ENCODE measurements around the gene SHANK1.
"Not testable (repeated sequence)": the region's sequence is repeated elsewhere in the genome, so short reads cannot be mapped to it uniquely, and the experiment has no call there.

SHANK1 gene

DNA sequence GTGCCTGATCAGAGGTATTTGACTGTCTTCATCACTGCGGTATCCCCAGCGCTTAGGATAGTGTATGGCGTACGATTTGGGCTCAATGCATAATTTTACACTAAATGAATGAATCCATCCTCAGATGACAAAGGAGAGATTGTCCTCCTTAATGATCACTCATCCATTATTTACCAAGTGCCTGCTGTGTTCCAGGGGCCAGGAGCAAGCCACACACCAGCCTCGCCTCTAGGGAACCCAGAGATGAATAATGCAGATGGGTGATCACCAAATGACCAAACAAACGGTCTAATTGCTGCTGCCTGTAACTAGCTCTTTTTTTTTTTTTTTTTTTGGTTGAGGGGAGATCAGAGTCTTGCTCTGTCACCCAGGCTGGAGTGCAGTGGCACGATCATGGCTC, 44.8 kb upstream of the SHANK1 start:
- H3K4me1 ChIP-seq (ENCODE audit: insufficient read depth, low read length, severe bottlenecking): no peaks in the 10 kb centered on the region
- H3F3A ChIP-seq (ENCODE audit: insufficient read depth, low read length): no peaks in the 10 kb centered on the region
- H3K79me2 ChIP-seq (ENCODE audit: insufficient read depth, low read length): no peaks in the 10 kb centered on the region
- no peaks in the 10 kb centered on the region for H3K27me3 ChIP-seq (ENCODE audit: insufficient read depth, low read length)
- no peak for TF ChIP-seq EZH2 (IDR thresholded peaks at IDR 0.05; ENCODE audit: borderline replicate concordance, low read length)
- TF ChIP-seq, protein P1, sequence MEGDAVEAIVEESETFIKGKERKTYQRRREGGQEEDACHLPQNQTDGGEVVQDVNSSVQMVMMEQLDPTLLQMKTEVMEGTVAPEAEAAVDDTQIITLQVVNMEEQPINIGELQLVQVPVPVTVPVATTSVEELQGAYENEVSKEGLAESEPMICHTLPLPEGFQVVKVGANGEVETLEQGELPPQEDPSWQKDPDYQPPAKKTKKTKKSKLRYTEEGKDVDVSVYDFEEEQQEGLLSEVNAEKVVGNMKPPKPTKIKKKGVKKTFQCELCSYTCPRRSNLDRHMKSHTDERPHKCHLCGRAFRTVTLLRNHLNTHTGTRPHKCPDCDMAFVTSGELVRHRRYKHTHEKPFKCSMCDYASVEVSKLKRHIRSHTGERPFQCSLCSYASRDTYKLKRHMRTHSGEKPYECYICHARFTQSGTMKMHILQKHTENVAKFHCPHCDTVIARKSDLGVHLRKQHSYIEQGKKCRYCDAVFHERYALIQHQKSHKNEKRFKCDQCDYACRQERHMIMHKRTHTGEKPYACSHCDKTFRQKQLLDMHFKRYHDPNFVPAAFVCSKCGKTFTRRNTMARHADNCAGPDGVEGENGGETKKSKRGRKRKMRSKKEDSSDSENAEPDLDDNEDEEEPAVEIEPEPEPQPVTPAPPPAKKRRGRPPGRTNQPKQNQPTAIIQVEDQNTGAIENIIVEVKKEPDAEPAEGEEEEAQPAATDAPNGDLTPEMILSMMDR (IDR thresholded peaks at IDR 0.05; ENCODE audit: low read length): no peak
- H4K20me1 ChIP-seq (ENCODE audit: insufficient read depth, low read length): no peaks in the 10 kb centered on the region
- no peaks in the 10 kb centered on the region for H3K36me3 ChIP-seq (ENCODE audit: insufficient read depth, low read length)
- no peaks in the 10 kb centered on the region for H3K9me3 ChIP-seq (ENCODE audit: low read length)
- H3K4me3 ChIP-seq (ENCODE audit: low read depth, low read length, poor library complexity, severe bottlenecking): no peak overlapping the region
- no peaks in the 10 kb centered on the region for H3K9me2 ChIP-seq (ENCODE audit: low read depth, low read length)
- no peak overlapping the region for H3K9ac ChIP-seq (ENCODE audit: low read length)
- H3K27ac ChIP-seq (ENCODE audit: low read depth, low read length, poor library complexity, severe bottlenecking): no peak overlapping the region
- H3K4me2 ChIP-seq (ENCODE audit: low read length): no peak overlapping the region
- no peak overlapping the region for H2AFZ ChIP-seq (ENCODE audit: low read length)

DNA sequence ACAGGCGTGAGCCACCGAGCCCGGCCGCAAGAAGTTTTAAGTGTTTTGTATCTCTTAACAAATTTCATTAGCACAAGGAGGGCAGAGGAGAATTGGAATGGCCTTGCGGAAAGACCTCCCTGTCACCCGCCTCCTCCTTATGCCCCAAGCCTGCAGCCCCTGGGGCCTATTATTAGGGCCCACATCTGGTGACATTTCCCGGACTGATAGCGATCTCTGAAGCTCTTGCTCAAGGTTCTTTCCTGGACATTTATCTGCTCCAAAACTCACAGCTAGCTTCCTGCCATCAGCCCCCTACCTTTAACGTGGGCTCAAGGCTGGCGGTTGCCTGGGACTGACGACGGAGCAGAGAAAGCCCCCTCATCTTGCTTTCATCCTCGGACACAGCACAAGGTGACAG, 43.9 kb upstream of the SHANK1 start:
- not testable (repeated sequence) for H2AFZ ChIP-seq (ENCODE audit: low read length); H3K27me3 ChIP-seq (ENCODE audit: insufficient read depth, low read length); H3K79me2 ChIP-seq (ENCODE audit: insufficient read depth, low read length); H3K9me3 ChIP-seq (ENCODE audit: low read length); H3K36me3 ChIP-seq (ENCODE audit: insufficient read depth, low read length); H3K4me3 ChIP-seq (ENCODE audit: low read depth, low read length, poor library complexity, severe bottlenecking); H3K9me2 ChIP-seq (ENCODE audit: low read depth, low read length); H3K4me1 ChIP-seq (ENCODE audit: insufficient read depth, low read length, severe bottlenecking); H3K27ac ChIP-seq (ENCODE audit: low read depth, low read length, poor library complexity, severe bottlenecking); H3K4me2 ChIP-seq (ENCODE audit: low read length); H3K9ac ChIP-seq (ENCODE audit: low read length); H3F3A ChIP-seq (ENCODE audit: insufficient read depth, low read length); H4K20me1 ChIP-seq (ENCODE audit: insufficient read depth, low read length)

DNA sequence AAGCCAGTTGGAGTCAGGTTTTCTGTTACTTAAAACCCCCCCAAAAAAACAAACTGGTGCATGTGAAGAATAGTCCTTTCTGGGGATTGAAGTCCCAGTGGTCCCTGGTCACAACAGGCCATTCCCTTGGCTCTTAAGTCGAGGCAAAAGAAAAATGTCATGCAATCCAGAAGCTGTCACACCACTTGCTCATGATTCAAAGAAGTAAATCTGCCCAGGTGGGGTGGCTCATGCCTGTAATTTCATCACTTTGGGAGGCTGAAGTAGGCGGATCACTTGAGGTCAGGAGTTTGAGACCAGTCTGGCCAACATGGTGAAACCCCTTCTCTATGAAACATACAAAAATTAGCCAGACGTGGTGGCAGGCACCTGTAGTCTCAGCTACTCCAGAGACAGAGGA, 41.9 kb upstream of the SHANK1 start:
- H3K4me3 ChIP-seq (ENCODE audit: low read depth, low read length, poor library complexity, severe bottlenecking); H3K27ac ChIP-seq (ENCODE audit: low read depth, low read length, poor library complexity, severe bottlenecking); H3F3A ChIP-seq (ENCODE audit: insufficient read depth, low read length); H4K20me1 ChIP-seq (ENCODE audit: insufficient read depth, low read length); H3K36me3 ChIP-seq (ENCODE audit: insufficient read depth, low read length); H3K79me2 ChIP-seq (ENCODE audit: insufficient read depth, low read length); H3K4me2 ChIP-seq (ENCODE audit: low read length); H3K4me1 ChIP-seq (ENCODE audit: insufficient read depth, low read length, severe bottlenecking); H3K9ac ChIP-seq (ENCODE audit: low read length); H3K9me3 ChIP-seq (ENCODE audit: low read length); H3K9me2 ChIP-seq (ENCODE audit: low read depth, low read length); H2AFZ ChIP-seq (ENCODE audit: low read length); H3K27me3 ChIP-seq (ENCODE audit: insufficient read depth, low read length): not testable (repeated sequence)

DNA sequence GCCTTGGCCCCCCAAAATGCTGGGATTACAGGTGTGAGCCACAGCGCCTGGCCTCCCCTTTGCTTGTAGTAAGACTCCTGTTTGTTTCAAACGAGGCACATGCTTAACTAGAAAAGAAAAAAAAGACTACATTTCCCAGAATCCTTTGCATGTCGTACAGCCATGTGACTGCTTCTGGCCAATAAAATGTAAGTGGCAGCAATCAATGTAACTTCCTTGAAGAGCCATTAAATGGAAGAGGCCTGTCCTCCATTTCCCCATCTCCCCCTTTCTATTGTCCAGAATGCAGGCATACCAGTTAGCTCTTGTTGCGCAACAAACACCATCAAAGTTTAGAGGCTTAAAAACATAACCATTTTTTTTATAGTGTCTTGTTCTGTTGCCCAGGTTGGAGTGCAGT, 40.3 kb upstream of the SHANK1 start:
- H3K79me2 ChIP-seq (ENCODE audit: insufficient read depth, low read length): no peaks in the 10 kb centered on the region
- H2AFZ ChIP-seq (ENCODE audit: low read length): no peak overlapping the region
- no peaks in the 10 kb centered on the region for H3K4me1 ChIP-seq (ENCODE audit: insufficient read depth, low read length, severe bottlenecking)
- H3K27me3 ChIP-seq (ENCODE audit: insufficient read depth, low read length): no peaks in the 10 kb centered on the region
- H3K4me2 ChIP-seq (ENCODE audit: low read length): no peak overlapping the region
- no peaks in the 10 kb centered on the region for H3K9me2 ChIP-seq (ENCODE audit: low read depth, low read length)
- TF ChIP-seq, protein P1 (IDR thresholded peaks at IDR 0.05; ENCODE audit: low read length): no peak
- no peak for TF ChIP-seq EZH2 (IDR thresholded peaks at IDR 0.05; ENCODE audit: borderline replicate concordance, low read length)
- H3F3A ChIP-seq (ENCODE audit: insufficient read depth, low read length): no peaks in the 10 kb centered on the region
- H3K27ac ChIP-seq (ENCODE audit: low read depth, low read length, poor library complexity, severe bottlenecking): no peak overlapping the region
- no peak overlapping the region for H3K9ac ChIP-seq (ENCODE audit: low read length)
- H4K20me1 ChIP-seq (ENCODE audit: insufficient read depth, low read length): no peaks in the 10 kb centered on the region
- no peak overlapping the region for H3K4me3 ChIP-seq (ENCODE audit: low read depth, low read length, poor library complexity, severe bottlenecking)
- H3K36me3 ChIP-seq (ENCODE audit: insufficient read depth, low read length): no peaks in the 10 kb centered on the region
- H3K9me3 ChIP-seq (ENCODE audit: low read length): no peaks in the 10 kb centered on the region

DNA sequence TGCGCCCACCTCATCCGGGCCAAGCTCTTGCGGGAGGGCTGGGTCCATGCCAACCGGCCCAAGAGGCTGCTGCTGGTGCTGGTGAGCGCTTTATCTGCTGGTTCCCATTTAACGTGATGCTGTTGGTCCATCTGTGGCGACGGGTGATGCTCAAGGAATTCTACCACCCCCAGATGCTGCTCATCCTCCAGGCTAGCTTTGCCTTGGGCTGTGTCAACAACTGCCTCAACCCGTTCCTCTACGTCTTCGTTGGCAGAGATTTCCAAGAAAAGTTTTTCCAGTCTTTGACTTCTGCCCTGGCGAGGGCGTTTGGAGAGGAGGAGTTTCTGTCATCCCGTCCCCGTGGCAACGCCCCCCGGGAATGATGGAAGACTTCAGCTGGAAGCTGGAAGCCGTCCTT, 39.5 kb upstream of the SHANK1 start:
- H3K79me2 ChIP-seq (ENCODE audit: insufficient read depth, low read length); H3K9me2 ChIP-seq (ENCODE audit: low read depth, low read length); H3K36me3 ChIP-seq (ENCODE audit: insufficient read depth, low read length); H3K27me3 ChIP-seq (ENCODE audit: insufficient read depth, low read length); H3K9me3 ChIP-seq (ENCODE audit: low read length); H3K4me1 ChIP-seq (ENCODE audit: insufficient read depth, low read length, severe bottlenecking); H4K20me1 ChIP-seq (ENCODE audit: insufficient read depth, low read length); H3K4me2 ChIP-seq (ENCODE audit: low read length); H3K4me3 ChIP-seq (ENCODE audit: low read depth, low read length, poor library complexity, severe bottlenecking); H3F3A ChIP-seq (ENCODE audit: insufficient read depth, low read length); H3K9ac ChIP-seq (ENCODE audit: low read length); H3K27ac ChIP-seq (ENCODE audit: low read depth, low read length, poor library complexity, severe bottlenecking); H2AFZ ChIP-seq (ENCODE audit: low read length): not testable (repeated sequence)

DNA sequence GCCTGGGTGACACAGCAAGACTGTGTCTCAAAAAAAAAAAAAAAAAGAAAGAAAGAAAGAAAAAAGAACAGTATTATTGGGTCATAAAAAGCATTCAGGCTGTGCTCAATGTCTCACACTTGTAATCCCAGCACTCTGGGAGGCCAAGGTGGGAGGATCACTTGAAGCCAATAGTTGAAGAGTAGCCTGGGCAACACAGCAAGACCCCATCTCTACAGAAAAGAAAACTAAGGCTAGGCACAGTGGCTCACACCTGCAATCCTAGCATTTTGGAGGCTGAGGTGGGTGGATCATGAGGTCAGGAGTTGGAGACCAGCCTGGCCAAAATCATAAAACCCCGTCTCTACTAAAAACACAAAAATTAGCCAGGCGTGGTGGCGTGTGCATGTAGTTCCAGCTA, 38.0 kb upstream of the SHANK1 start:
- not testable (repeated sequence) for H3K4me1 ChIP-seq (ENCODE audit: insufficient read depth, low read length, severe bottlenecking); H2AFZ ChIP-seq (ENCODE audit: low read length); H3K9me2 ChIP-seq (ENCODE audit: low read depth, low read length); H3K27ac ChIP-seq (ENCODE audit: low read depth, low read length, poor library complexity, severe bottlenecking); H3K9me3 ChIP-seq (ENCODE audit: low read length); H3K9ac ChIP-seq (ENCODE audit: low read length); H3K36me3 ChIP-seq (ENCODE audit: insufficient read depth, low read length); H3K4me3 ChIP-seq (ENCODE audit: low read depth, low read length, poor library complexity, severe bottlenecking); H3K79me2 ChIP-seq (ENCODE audit: insufficient read depth, low read length); H4K20me1 ChIP-seq (ENCODE audit: insufficient read depth, low read length); H3K4me2 ChIP-seq (ENCODE audit: low read length); H3F3A ChIP-seq (ENCODE audit: insufficient read depth, low read length); H3K27me3 ChIP-seq (ENCODE audit: insufficient read depth, low read length)

Data from OCI-LY1 (cell line).